Measurements from ENCODE around the gene PRR35. TPM values are rescaled to one million over a fixed set of nuclear protein-coding genes. Genes with fewer than 3 reads are reported as not detected.

The PRR35 gene
- total and polyA plus RNA-seq, 4 donors: not detected

DNA sequence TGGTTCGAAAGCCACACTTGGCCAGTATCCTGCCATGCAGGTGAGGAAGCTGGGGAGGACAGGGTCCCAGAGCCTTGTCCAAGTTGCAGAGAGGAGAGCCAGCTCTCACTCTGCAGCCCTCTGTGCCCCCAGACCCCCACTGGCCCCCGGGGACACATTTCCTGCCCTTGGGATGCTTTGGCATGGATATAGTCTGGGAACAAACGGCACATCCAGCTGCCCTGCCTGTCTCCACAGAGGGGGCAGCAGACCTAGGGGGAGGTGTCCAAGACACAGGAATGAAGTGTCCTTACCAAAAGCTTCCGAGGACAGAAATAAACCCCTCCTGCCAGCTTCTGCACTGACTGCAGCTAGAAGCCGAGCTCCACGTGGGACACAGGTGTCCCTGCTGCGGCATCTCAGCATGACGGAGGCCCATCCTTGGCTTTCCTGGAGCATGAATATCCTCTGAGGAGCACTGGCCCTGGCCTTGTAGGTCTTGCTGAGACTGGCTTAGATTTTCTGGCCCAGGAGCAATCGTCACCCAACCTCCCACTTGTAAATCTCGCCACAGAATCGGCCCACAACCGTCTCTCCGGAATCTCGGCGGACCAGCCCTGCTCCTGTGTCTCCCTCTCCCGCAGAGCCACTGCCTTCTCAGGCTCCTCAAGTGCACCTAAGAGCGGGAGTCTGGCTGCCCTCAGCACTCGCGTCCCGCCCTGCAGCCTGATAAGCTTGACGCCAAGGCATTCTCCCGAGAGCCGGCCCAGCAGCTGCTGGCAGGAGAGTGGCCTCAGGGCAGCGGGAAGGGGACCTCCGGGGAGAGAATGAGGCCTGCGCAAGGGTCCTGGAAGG lies 33.8 kb upstream of the PRR35 start (continued):
- TF ChIP-seq ZBTB33 (IDR thresholded peaks at IDR 0.05) (no peak), HNF4G (IDR thresholded peaks at IDR 0.05) (no peak), RXRA (IDR thresholded peaks at IDR 0.05) (no peak), JUND (IDR thresholded peaks at IDR 0.05) (no peak), GABPA (IDR thresholded peaks at IDR 0.05 in 1 of 2, conservative IDR thresholded peaks at IDR 0.05 in 1 of 2) (no peak), EGR1 (IDR thresholded peaks at IDR 0.05; ENCODE audit: low read depth in 2 of 2) (no peak), FOXA1 (IDR thresholded peaks at IDR 0.05) (no peak), RAD21 (IDR thresholded peaks at IDR 0.05) (no peak), YY1 (IDR thresholded peaks at IDR 0.05) (no peak), SP1 (IDR thresholded peaks at IDR 0.05) (no peak)
- TF ChIP-seq, protein P1, sequence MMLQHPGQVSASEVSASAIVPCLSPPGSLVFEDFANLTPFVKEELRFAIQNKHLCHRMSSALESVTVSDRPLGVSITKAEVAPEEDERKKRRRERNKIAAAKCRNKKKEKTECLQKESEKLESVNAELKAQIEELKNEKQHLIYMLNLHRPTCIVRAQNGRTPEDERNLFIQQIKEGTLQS (IDR thresholded peaks at IDR 0.05): no peak
- TF ChIP-seq, protein P2, sequence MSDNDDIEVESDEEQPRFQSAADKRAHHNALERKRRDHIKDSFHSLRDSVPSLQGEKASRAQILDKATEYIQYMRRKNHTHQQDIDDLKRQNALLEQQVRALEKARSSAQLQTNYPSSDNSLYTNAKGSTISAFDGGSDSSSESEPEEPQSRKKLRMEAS (IDR thresholded peaks at IDR 0.05): no peak

DNA sequence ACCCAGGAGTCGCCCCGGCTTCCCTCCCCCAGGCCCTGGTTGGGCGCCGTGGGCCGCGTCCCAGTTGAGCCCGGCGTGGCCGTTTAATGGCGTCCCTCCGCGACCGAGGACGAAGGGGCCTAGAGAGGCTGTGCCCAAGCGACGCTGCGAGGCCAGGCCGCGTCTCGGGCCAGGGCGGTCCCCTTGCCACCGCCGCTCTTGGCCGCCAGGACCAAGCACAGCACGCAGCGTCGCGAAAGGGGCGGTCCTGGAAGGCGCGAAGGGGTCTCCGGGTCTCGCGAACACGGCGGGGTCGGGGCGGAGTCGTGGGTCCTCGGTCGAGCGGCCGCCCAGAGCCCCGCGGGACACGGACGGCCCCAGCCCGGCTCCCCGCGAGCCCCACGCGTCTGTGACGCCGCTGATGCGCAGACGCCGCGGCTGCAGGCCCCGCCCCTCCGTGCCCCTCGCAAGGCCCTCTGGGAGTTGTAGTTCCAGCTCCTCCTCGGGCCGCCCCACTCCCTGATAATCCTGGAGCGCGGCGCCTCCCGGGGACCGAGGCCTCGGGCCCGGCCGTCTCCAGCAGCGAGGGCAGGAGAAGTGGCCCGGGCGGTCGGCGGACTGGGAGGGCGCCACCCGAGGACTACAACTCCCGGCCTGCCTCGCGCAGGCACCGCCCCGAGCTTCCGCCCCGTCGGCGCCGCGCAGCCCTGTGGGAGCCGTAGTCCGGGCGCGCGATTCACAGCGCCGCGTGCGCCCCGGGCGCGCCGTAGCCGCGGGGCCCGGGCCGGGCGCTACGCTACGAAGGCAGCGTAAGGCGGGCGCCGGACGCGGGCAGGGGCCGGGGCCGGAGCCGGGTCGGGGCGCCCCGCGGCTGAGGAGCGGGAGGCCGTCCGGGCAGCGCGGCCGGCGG lies 32.9 kb upstream of the PRR35 start, which contains the start of gene CAPN15:
Gene CAPN15, plus strand, starts transcription at position 698 of the 889 bp plus-strand sequence. CDS start 19,127 bp downstream, outside the sequence.
- H3K4me1 ChIP-seq (ENCODE audit: control insufficient read depth in 4 of 4, insufficient read depth in 4 of 4, low read length in 3 of 4): peaks cover 14 to 45% (median 34%) of the 10 kb centered on the region in 4 donors
- WGBS: under 1% methylated on average over 129 of the region's 129 CpGs

More for the DNA sequence above, 32.9 kb upstream of the PRR35 start, which contains the start of gene CAPN15:
- TF ChIP-seq, protein P3, sequence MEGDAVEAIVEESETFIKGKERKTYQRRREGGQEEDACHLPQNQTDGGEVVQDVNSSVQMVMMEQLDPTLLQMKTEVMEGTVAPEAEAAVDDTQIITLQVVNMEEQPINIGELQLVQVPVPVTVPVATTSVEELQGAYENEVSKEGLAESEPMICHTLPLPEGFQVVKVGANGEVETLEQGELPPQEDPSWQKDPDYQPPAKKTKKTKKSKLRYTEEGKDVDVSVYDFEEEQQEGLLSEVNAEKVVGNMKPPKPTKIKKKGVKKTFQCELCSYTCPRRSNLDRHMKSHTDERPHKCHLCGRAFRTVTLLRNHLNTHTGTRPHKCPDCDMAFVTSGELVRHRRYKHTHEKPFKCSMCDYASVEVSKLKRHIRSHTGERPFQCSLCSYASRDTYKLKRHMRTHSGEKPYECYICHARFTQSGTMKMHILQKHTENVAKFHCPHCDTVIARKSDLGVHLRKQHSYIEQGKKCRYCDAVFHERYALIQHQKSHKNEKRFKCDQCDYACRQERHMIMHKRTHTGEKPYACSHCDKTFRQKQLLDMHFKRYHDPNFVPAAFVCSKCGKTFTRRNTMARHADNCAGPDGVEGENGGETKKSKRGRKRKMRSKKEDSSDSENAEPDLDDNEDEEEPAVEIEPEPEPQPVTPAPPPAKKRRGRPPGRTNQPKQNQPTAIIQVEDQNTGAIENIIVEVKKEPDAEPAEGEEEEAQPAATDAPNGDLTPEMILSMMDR (IDR thresholded peaks at IDR 0.05; ENCODE audit: low read depth, low read length, missing input control): peak; percentile 9
- peak; percentile 72 for TF ChIP-seq YY1 (IDR thresholded peaks at IDR 0.05)
- no peak for TF ChIP-seq FOXA1 (IDR thresholded peaks at IDR 0.05)
- no peak for TF ChIP-seq TAF1 (conservative IDR thresholded peaks at IDR 0.05)
- Histone ChIP-seq H3K4me3 (ENCODE audit: low read depth in 1 of 3, low read length in 3 of 3) (peak within 1 kb of the TSS; percentile 64 to 89 (median 87)), H3K27me3 (ENCODE audit: control insufficient read depth in 4 of 4, insufficient read depth in 4 of 4, low read length in 3 of 4) (no peaks in the 10 kb centered on the region), H3K36me3 (ENCODE audit: control insufficient read depth in 4 of 4, insufficient read depth in 3 of 4, low read depth in 1 of 4, low read length in 3 of 4) (no peaks in the 10 kb centered on the region), H3K27ac (ENCODE audit: low read depth in 1 of 2, low read length in 2 of 2) (peak within 1 kb of the TSS; percentile 95 to 98), H3K9me3 (ENCODE audit: control insufficient read depth in 4 of 4, low read length in 3 of 4) (no peaks in the 10 kb centered on the region), H3K9ac (ENCODE audit: low read depth in 1 of 2, low read length in 2 of 2) (peak within 1 kb of the TSS; percentile 52 to 84)
- DNase-seq (ENCODE audit: low spot score): peak; percentile 90
